HEK293 (cell line): ENCODE measurements around the gene MRPS18B.

ENCODE experiments used
- CTCF ChIP-seq: fragments of 450-650 bp; formaldehyde crosslinking; IDR thresholded peaks from 2 replicates; pipeline ENCODE4 v1.5.1; 2016; ENCODE audit warnings: missing biosample characterization, missing genetic modification characterization
- ELK4 ChIP-seq: IDR thresholded peaks from 2 replicates; pipeline ENCODE4 v1.6.1; 2011; ENCODE audit warnings: mild to moderate bottlenecking, low read depth, low read length, borderline replicate concordance
- MEIS1 ChIP-seq: sonication (generic); formaldehyde crosslinking; IDR thresholded peaks from 2 replicates; pipeline ENCODE4 v1.8.1; 2022; ENCODE audit warnings: missing genetic modification reagents, mild to moderate bottlenecking, borderline replicate concordance
- OSR2 ChIP-seq: fragments of 450-650 bp; formaldehyde crosslinking; IDR thresholded peaks from 2 replicates; pipeline ENCODE4 v1.5.1; 2016; ENCODE audit warnings: missing biosample characterization, missing genetic modification characterization
- SETDB1 ChIP-seq: IDR thresholded peaks from one replicate; pipeline ENCODE4 v1.6.1; 2017; ENCODE audit warnings: mild to moderate bottlenecking, low read length, moderate library complexity, mixed read lengths; ENCODE audit not compliant: insufficient read length
- ZNF155 ChIP-seq: fragments of 450-650 bp; formaldehyde crosslinking; IDR thresholded peaks from 2 replicates; pipeline ENCODE4 v1.5.1; 2016; ENCODE audit warnings: missing biosample characterization, missing genetic modification characterization
- ZNF174 ChIP-seq: fragments of 450-650 bp; formaldehyde crosslinking; IDR thresholded peaks from 2 replicates; pipeline ENCODE4 v1.5.0; 2017; ENCODE audit warnings: missing biosample characterization, mild to moderate bottlenecking, missing genetic modification characterization
- ZNF211 ChIP-seq: fragments of 450-650 bp; formaldehyde crosslinking; IDR thresholded peaks from 2 replicates; pipeline ENCODE4 v1.5.1; 2016; ENCODE audit warnings: low read depth, missing biosample characterization, missing genetic modification characterization
- ZNF239 ChIP-seq: fragments of 450-650 bp; formaldehyde crosslinking; IDR thresholded peaks from 2 replicates; pipeline ENCODE4 v1.5.1; 2016; ENCODE audit warnings: missing biosample characterization, missing genetic modification characterization
- ZNF350 ChIP-seq: fragments of 450-650 bp; formaldehyde crosslinking; IDR thresholded peaks from 2 replicates; pipeline ENCODE4 v1.5.0; 2017; ENCODE audit warnings: missing biosample characterization, mild to moderate bottlenecking, missing genetic modification characterization
- ZNF398 ChIP-seq: fragments of 450-650 bp; formaldehyde crosslinking; IDR thresholded peaks from 2 replicates; pipeline ENCODE4 v1.5.1; 2017; ENCODE audit warnings: missing biosample characterization, missing genetic modification characterization
- ZNF529 ChIP-seq: fragments of 450-650 bp; formaldehyde crosslinking; IDR thresholded peaks from 2 replicates; pipeline ENCODE4 v1.5.1; 2017; ENCODE audit warnings: missing genetic modification characterization, missing biosample characterization; ENCODE audit not compliant: insufficient replicate concordance
- ZNF558 ChIP-seq: fragments of 450-650 bp; formaldehyde crosslinking; IDR thresholded peaks from 2 replicates; pipeline ENCODE4 v1.5.1; 2016; ENCODE audit warnings: missing biosample characterization, missing genetic modification characterization
- ZNF658 ChIP-seq: fragments of 450-650 bp; formaldehyde crosslinking; IDR thresholded peaks from 2 replicates; pipeline ENCODE4; 2016; ENCODE audit warnings: missing biosample characterization, missing genetic modification characterization
- ZNF776 ChIP-seq: fragments of 450-650 bp; formaldehyde crosslinking; IDR thresholded peaks from 2 replicates; pipeline ENCODE4 v1.5.0; 2017; ENCODE audit warnings: missing biosample characterization, missing genetic modification characterization, borderline replicate concordance
- ZNF792 ChIP-seq: fragments of 450-650 bp; formaldehyde crosslinking; IDR thresholded peaks from 2 replicates; pipeline ENCODE4 v1.5.1; 2016; ENCODE audit warnings: missing biosample characterization, missing genetic modification characterization
- ZXDB ChIP-seq: fragments of 450-650 bp; formaldehyde crosslinking; IDR thresholded peaks from 2 replicates; pipeline ENCODE4 v1.5.1; 2016; ENCODE audit warnings: missing biosample characterization, missing genetic modification characterization
- TF ChIP-seq, protein P1 (sequence below): fragments of 450-650 bp; formaldehyde crosslinking; IDR thresholded peaks from 2 replicates; pipeline ENCODE4 v1.5.1; 2016; ENCODE audit warnings: missing biosample characterization, missing genetic modification characterization
- TF ChIP-seq, protein P2 (sequence below): fragments of 450-650 bp; formaldehyde crosslinking; IDR thresholded peaks from 2 replicates; pipeline ENCODE4 v1.5.1; 2017; ENCODE audit warnings: missing biosample characterization, missing genetic modification characterization
- TF ChIP-seq, protein P3 (sequence below): fragments of 450-650 bp; formaldehyde crosslinking; conservative IDR thresholded peaks from 2 replicates; pipeline ENCODE4 v1.5.1; 2016; ENCODE audit warnings: low read depth, missing biosample characterization, missing genetic modification characterization
- TF ChIP-seq, protein P4 (sequence below): fragments of 450-650 bp; formaldehyde crosslinking; IDR thresholded peaks from 2 replicates; pipeline ENCODE4 v1.5.1; 2016; ENCODE audit warnings: missing biosample characterization, missing genetic modification characterization
- TF ChIP-seq, protein P5 (sequence below): fragments of 450-650 bp; formaldehyde crosslinking; IDR thresholded peaks from 2 replicates; pipeline ENCODE4 v1.5.1; 2017; ENCODE audit warnings: missing biosample characterization, mild to moderate bottlenecking, missing genetic modification characterization, moderate library complexity

The MRPS18B gene

DNA sequence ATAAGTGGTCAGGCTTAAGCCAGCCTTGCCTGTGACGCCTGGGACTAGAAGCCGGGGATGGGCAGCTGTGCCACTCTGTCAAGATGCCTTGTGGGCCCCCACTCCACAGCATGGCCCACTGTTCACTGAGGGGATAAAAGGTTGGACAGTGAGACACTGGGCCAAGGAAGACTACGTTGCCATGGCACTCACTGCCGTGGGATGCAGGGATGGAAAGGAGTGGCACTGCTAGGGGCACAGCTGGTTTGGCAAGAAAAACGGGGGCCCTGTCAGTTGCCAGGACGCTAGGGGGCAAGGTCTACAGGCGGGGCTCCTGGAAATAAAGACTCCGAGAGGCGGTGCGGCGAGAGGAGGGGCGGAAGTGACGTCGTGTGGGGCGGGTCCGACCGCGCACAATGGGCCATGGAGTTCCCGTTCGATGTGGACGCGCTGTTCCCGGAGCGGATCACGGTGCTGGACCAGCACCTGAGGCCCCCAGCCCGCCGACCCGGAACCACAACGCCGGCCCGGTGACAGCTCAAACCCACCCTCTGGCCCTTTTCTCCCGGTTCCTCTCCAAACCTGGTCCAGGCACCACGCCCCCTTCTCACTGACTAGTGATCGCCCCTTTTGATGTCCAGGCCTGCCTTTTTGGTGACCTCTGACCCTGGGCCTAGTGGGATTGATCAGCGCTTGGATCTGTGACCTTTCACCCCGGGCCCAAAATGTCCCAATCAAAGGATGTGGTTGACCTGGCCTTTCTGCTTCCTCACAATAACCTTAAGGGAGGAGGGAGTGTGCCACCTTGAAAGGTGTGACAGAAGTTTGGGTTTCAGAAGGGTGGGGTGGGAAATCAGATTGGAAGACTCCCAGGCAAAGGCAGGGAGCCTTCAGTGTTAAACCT is 9.1 kb downstream of the MRPS18B start, which contains the start of gene ATAT1 (continued):
- TF ChIP-seq, protein P1, sequence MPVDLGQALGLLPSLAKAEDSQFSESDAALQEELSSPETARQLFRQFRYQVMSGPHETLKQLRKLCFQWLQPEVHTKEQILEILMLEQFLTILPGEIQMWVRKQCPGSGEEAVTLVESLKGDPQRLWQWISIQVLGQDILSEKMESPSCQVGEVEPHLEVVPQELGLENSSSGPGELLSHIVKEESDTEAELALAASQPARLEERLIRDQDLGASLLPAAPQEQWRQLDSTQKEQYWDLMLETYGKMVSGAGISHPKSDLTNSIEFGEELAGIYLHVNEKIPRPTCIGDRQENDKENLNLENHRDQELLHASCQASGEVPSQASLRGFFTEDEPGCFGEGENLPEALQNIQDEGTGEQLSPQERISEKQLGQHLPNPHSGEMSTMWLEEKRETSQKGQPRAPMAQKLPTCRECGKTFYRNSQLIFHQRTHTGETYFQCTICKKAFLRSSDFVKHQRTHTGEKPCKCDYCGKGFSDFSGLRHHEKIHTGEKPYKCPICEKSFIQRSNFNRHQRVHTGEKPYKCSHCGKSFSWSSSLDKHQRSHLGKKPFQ (tag by site-specific recombination): peak; percentile 18; the same call in 1 of the 2 replicates
- TF ChIP-seq MEIS1 (no peak), ZXDB (tag by site-specific recombination) (peak; percentile 90), SETDB1 (no peak), ZNF658 (no peak), ZNF350 (tag by site-specific recombination) (no peak), OSR2 (tag by site-specific recombination) (no peak), ZNF792 (tag by site-specific recombination) (no peak), ZNF398 (tag by site-specific recombination) (no peak), ZNF239 (tag by site-specific recombination) (no peak), ZNF211 (tag by site-specific recombination) (no peak), ELK4 (no peak), ZNF776 (tag by site-specific recombination) (no peak), ZNF529 (no peak), CTCF (peak; percentile 89), ZNF155 (tag by site-specific recombination) (no peak), ZNF174 (tag by site-specific recombination) (no peak), ZNF558 (tag by site-specific recombination) (no peak)
- TF ChIP-seq, protein P2, sequence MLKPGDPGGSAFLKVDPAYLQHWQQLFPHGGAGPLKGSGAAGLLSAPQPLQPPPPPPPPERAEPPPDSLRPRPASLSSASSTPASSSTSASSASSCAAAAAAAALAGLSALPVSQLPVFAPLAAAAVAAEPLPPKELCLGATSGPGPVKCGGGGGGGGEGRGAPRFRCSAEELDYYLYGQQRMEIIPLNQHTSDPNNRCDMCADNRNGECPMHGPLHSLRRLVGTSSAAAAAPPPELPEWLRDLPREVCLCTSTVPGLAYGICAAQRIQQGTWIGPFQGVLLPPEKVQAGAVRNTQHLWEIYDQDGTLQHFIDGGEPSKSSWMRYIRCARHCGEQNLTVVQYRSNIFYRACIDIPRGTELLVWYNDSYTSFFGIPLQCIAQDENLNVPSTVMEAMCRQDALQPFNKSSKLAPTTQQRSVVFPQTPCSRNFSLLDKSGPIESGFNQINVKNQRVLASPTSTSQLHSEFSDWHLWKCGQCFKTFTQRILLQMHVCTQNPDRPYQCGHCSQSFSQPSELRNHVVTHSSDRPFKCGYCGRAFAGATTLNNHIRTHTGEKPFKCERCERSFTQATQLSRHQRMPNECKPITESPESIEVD: no peak
- TF ChIP-seq, protein P3, sequence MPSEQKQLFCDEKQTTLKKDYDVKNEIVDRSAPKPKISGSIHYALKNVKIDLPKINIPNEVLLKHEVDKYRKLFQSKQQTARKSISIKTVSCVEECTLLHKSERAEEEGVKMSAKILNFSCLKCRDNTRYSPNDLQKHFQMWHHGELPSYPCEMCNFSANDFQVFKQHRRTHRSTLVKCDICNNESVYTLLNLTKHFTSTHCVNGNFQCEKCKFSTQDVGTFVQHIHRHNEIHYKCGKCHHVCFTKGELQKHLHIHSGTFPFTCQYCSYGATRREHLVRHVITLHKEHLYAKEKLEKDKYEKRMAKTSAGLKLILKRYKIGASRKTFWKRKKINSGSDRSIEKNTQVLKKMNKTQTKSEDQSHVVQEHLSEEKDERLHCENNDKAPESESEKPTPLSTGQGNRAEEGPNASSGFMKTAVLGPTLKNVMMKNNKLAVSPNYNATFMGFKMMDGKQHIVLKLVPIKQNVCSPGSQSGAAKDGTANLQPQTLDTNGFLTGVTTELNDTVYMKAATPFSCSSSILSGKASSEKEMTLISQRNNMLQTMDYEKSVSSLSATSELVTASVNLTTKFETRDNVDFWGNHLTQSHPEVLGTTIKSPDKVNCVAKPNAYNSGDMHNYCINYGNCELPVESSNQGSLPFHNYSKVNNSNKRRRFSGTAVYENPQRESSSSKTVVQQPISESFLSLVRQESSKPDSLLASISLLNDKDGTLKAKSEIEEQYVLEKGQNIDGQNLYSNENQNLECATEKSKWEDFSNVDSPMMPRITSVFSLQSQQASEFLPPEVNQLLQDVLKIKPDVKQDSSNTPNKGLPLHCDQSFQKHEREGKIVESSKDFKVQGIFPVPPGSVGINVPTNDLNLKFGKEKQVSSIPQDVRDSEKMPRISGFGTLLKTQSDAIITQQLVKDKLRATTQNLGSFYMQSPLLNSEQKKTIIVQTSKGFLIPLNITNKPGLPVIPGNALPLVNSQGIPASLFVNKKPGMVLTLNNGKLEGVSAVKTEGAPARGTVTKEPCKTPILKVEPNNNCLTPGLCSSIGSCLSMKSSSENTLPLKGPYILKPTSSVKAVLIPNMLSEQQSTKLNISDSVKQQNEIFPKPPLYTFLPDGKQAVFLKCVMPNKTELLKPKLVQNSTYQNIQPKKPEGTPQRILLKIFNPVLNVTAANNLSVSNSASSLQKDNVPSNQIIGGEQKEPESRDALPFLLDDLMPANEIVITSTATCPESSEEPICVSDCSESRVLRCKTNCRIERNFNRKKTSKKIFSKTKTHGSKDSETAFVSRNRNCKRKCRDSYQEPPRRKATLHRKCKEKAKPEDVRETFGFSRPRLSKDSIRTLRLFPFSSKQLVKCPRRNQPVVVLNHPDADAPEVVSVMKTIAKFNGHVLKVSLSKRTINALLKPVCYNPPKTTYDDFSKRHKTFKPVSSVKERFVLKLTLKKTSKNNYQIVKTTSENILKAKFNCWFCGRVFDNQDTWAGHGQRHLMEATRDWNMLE (tag by site-specific recombination): peak; percentile 59
- TF ChIP-seq, protein P4, sequence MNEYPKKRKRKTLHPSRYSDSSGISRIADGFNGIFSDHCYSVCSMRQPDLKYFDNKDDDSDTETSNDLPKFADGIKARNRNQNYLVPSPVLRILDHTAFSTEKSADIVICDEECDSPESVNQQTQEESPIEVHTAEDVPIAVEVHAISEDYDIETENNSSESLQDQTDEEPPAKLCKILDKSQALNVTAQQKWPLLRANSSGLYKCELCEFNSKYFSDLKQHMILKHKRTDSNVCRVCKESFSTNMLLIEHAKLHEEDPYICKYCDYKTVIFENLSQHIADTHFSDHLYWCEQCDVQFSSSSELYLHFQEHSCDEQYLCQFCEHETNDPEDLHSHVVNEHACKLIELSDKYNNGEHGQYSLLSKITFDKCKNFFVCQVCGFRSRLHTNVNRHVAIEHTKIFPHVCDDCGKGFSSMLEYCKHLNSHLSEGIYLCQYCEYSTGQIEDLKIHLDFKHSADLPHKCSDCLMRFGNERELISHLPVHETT (tag by site-specific recombination): no peak
- TF ChIP-seq, protein P5, sequence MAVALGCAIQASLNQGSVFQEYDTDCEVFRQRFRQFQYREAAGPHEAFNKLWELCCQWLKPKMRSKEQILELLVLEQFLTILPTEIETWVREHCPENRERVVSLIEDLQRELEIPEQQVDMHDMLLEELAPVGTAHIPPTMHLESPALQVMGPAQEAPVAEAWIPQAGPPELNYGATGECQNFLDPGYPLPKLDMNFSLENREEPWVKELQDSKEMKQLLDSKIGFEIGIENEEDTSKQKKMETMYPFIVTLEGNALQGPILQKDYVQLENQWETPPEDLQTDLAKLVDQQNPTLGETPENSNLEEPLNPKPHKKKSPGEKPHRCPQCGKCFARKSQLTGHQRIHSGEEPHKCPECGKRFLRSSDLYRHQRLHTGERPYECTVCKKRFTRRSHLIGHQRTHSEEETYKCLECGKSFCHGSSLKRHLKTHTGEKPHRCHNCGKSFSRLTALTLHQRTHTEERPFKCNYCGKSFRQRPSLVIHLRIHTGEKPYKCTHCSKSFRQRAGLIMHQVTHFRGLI: no peak
